ENCODE results near the gene TMEM167A. TPM values are rescaled to one million over a fixed set of nuclear protein-coding genes. Genes with fewer than 3 reads are reported as not detected.
A peak's percentile ranks its signal among the peaks of the same experiment; 100 is the strongest.

TMEM167A gene
- 139 TPM for total RNA-seq (2013)
- polyA plus RNA-seq, result 100 to 1,000 TPM in 2 of 3 donors, 10 to 100 TPM in 1; 50.3 to 337 (median 288) TPM
- 22.7 and 28.1 TPM in 2 replicates for polyA minus RNA-seq
- total RNA-seq, result 42.0 to 203 (median 133) reads per million in 11 experiments

DNA sequence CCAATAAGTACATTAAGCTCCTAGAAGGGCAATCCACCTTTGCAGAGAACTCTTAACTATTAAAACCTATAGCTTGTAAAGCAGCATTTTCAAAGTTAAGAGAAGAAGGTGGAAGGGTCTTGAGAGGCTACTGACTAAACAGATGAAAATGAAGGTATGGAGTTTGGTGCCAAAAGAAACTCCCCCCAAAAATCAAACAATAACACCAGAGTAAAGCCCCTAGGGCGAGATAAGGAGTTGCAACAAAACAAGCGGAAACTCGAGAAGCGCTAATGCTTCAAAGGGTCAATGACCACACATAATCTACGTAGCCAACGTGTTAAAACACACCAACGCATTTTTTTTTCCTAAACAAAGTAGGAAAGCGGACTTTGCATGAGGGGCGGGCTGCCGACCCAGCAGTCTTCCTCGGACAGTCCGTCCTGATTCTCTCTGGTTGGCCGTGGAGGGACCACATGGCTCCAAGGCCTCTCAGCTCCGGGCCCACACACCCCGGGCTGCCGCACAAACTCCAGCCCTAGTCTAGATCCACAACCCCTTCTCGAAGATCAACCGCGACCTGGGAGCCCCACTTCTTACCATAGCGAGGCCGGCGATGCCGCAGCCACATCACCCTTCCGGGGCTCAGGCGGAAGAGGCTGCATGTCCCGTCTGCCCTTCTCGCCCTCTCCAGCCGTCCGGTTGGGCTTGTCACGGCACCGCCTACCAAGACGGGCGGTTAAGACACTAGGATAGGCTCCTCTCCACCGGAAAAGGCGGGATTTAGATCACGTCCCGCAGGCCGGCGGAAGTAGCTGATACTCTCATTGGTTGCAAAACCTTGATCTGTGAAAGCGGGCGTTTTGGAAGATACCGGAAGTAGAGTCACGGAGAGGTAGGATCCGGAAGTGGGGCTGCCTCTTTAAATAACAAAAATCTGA is at the start of gene TMEM167A, which contains the start of gene XRCC4:
TSS of gene TMEM167A (minus strand) at position 653 of the 920 bp plus-strand sequence. CDS start at position 582, 71 bp downstream.
TSS of gene XRCC4 (plus strand) at position 806 of the 920 bp plus-strand sequence. CDS start 27,373 bp downstream, outside the sequence.
- TF ChIP-seq CTCF (IDR thresholded peaks at IDR 0.05), result no peak
- no peaks in the 10 kb centered on the region for H3K27me3 ChIP-seq (ENCODE audit: control insufficient read depth in 2 of 2, insufficient read depth in 2 of 2, low read length in 2 of 2)

GRCh38 chr5:83126501-83126900 is 49.3 kb upstream of the TMEM167A start:
- Mint-ChIP-seq H3K36me3 (peaks cover 33 to 42% of the 10 kb centered on the region in 2 donors), H3K9me3 (peaks cover 14 to 51% (median 35%) of the 10 kb centered on the region in 7 donors), H3K4me1 (no peaks in the 10 kb centered on the region), H3K4me3 (no peak overlapping the region), H3K27ac (no peak overlapping the region), H3K27me3 (ENCODE audit: low read depth in 3 of 3) (no peaks in the 10 kb centered on the region)
- DNase-seq, result no peak
- H4K20me1 ChIP-seq (ENCODE audit: insufficient read depth, low read length), result no peaks in the 10 kb centered on the region
- H3K27ac ChIP-seq (ENCODE audit: low read depth in 1 of 2, low read length in 2 of 2), result no peak overlapping the region
- H3K9me3 ChIP-seq (replicated peaks in 1 of 2; ENCODE audit: control insufficient read depth in 1 of 2, insufficient read depth in 1 of 2, low read length in 2 of 2), result peaks cover 11 to 14% of the 10 kb centered on the region in 2 donors
- H3K79me2 ChIP-seq (ENCODE audit: insufficient read depth, low read length), result no peaks in the 10 kb centered on the region
- intact Hi-C loops (cut with micrococcal nuclease), result no loop called here
- H3K4me3 ChIP-seq (replicated peaks in 1 of 3; ENCODE audit: low read depth in 2 of 3, low read length in 3 of 3), result no peak overlapping the region
- H3K27me3 ChIP-seq (ENCODE audit: control insufficient read depth in 2 of 2, insufficient read depth in 2 of 2, low read length in 2 of 2), result no peaks in the 10 kb centered on the region
- no peak for TF ChIP-seq CTCF (IDR thresholded peaks at IDR 0.05)
- 100% methylated on average over 1 of the region's 2 CpGs for WGBS (ENCODE audit: insufficient coverage)
- H3K4me1 ChIP-seq (ENCODE audit: control insufficient read depth in 1 of 2, insufficient read depth in 2 of 2, low read length in 2 of 2), result no peaks in the 10 kb centered on the region
- no peak overlapping the region for H3K9ac ChIP-seq (ENCODE audit: insufficient read depth, low read length, poor library complexity, severe bottlenecking)
- peaks cover 2 to 16% of the 10 kb centered on the region in 2 donors for H3K36me3 ChIP-seq (replicated peaks in 1 of 2; ENCODE audit: control insufficient read depth in 1 of 2, insufficient read depth in 2 of 2, low read length in 2 of 2)
- no peak overlapping the region for H2AFZ ChIP-seq (ENCODE audit: insufficient read depth, low read depth, low read length, poor library complexity, severe bottlenecking)
- H3K4me2 ChIP-seq (replicated peaks; ENCODE audit: extremely low read depth, low read length, poor library complexity, severe bottlenecking), result no peak overlapping the region

More for the DNA sequence above, at the start of gene TMEM167A, which contains the start of gene XRCC4:
- 0% methylated on average over 34 of the region's 44 CpGs for WGBS (ENCODE audit: insufficient coverage)
- intact Hi-C loops (cut with micrococcal nuclease), result loop anchor here (5.0 kb wide), 1 partner anchor 395 kb away; the partner anchor contains the start of gene VCAN (in 2 of the 2)
- peaks cover 98% of the 10 kb centered on the region for H3K79me2 ChIP-seq (ENCODE audit: insufficient read depth, low read length)
- H3K27me3 Mint-ChIP-seq (ENCODE audit: low read depth in 3 of 3), result no peaks in the 10 kb centered on the region
- peaks cover 66% of the 10 kb centered on the region for H3K4me1 Mint-ChIP-seq
- no peaks in the 10 kb centered on the region for H3K9me3 ChIP-seq (replicated peaks in 1 of 2; ENCODE audit: control insufficient read depth in 1 of 2, insufficient read depth in 1 of 2, low read length in 2 of 2)
- peaks cover 0 to 2% of the 10 kb centered on the region in 2 donors for H3K36me3 ChIP-seq (replicated peaks in 1 of 2; ENCODE audit: control insufficient read depth in 1 of 2, insufficient read depth in 2 of 2, low read length in 2 of 2)
- peak within 1 kb of the TSS; percentile 95 for H2AFZ ChIP-seq (ENCODE audit: insufficient read depth, low read depth, low read length, poor library complexity, severe bottlenecking)
- H3K9ac ChIP-seq (ENCODE audit: insufficient read depth, low read length, poor library complexity, severe bottlenecking), result peak within 1 kb of the TSS; percentile 96
- peak within 1 kb of the TSS; percentile 99 for H3K4me3 Mint-ChIP-seq
- peaks cover 16% of the 10 kb centered on the region for H4K20me1 ChIP-seq (ENCODE audit: insufficient read depth, low read length)
- peak within 1 kb of the TSS; percentile 96 for H3K4me3 ChIP-seq (replicated peaks in 1 of 3; ENCODE audit: low read depth in 2 of 3, low read length in 3 of 3)
- peaks cover 0 to 2% (median 0%) of the 10 kb centered on the region in 7 donors for H3K9me3 Mint-ChIP-seq
- DNase-seq, result peak; percentile 98 to 100 (median 99)
- H3K27ac ChIP-seq (ENCODE audit: low read depth in 1 of 2, low read length in 2 of 2), result peak within 1 kb of the TSS; percentile 89 to 99
- H3K4me2 ChIP-seq (replicated peaks; ENCODE audit: extremely low read depth, low read length, poor library complexity, severe bottlenecking), result peak within 1 kb of the TSS; percentile 85
- peak within 1 kb of the TSS; percentile 96 to 100 (median 99) for H3K27ac Mint-ChIP-seq
- H3K4me1 ChIP-seq (ENCODE audit: control insufficient read depth in 1 of 2, insufficient read depth in 2 of 2, low read length in 2 of 2), result peaks cover 51 to 53% of the 10 kb centered on the region in 2 donors
- peaks cover 28 to 33% of the 10 kb centered on the region in 2 donors for H3K36me3 Mint-ChIP-seq

All from CD14-positive monocyte (primary cell).